Measurements from ENCODE around the gene NELFA. TPM values are rescaled to one million over a fixed set of nuclear protein-coding genes. Genes with fewer than 3 reads are reported as not detected.
A peak's percentile ranks its signal among the peaks of the same experiment; 100 is the strongest.

NELFA gene
- total and polyA plus RNA-seq, 4 donors, result 5.8 to 27.4 (median 19.7) TPM

- no peaks in the 10 kb centered on the region for H3K27me3 ChIP-seq (ENCODE audit: control insufficient read depth in 1 of 2, insufficient read depth in 2 of 2, low read length in 1 of 2)
- H3K9me3 ChIP-seq (ENCODE audit: control insufficient read depth, low read length), result no peaks in the 10 kb centered on the region
- ATAC-seq (ENCODE audit: low FRiP score), result no peak
- no peak overlapping the region for H3K27ac ChIP-seq (ENCODE audit: low read depth in 1 of 2, low read length in 2 of 2)
- no peaks in the 10 kb centered on the region for H3K4me1 ChIP-seq (ENCODE audit: control insufficient read depth in 1 of 2, insufficient read depth in 2 of 2, low read length in 2 of 2)
- peaks cover 0 to 13% of the 10 kb centered on the region in 2 donors for H3K36me3 ChIP-seq (ENCODE audit: control insufficient read depth in 1 of 2, insufficient read depth in 2 of 2, low read length in 1 of 2)
- no peak overlapping the region for H3K4me3 ChIP-seq (ENCODE audit: low read length in 2 of 2)
- WGBS, 2 donors, result 92% methylated on average over 19 of the region's 19 CpGs
- DNase-seq, result no peak
- intact Hi-C loops (cut with DNase I), result no loop called here
Measured at GRCh38 chr4:1987296-1987695, 21.5 kb downstream of the NELFA start.

- Histone ChIP-seq H3K27ac (ENCODE audit: low read depth in 1 of 2, low read length in 2 of 2) (no peak overlapping the region), H3K9me3 (ENCODE audit: control insufficient read depth, low read length) (no peaks in the 10 kb centered on the region), H3K27me3 (ENCODE audit: control insufficient read depth in 1 of 2, insufficient read depth in 2 of 2, low read length in 1 of 2) (no peaks in the 10 kb centered on the region), H3K4me3 (ENCODE audit: low read length in 2 of 2) (no peak overlapping the region), H3K4me1 (ENCODE audit: control insufficient read depth in 1 of 2, insufficient read depth in 2 of 2, low read length in 2 of 2) (no peaks in the 10 kb centered on the region), H3K36me3 (ENCODE audit: control insufficient read depth in 1 of 2, insufficient read depth in 2 of 2, low read length in 1 of 2) (peaks cover 0 to 13% of the 10 kb centered on the region in 2 donors)
- intact Hi-C loops (cut with DNase I), result no loop called here
- ATAC-seq (ENCODE audit: low FRiP score), result no peak
- WGBS, 2 donors, result 88 to 90% methylated on average over 21 to 22 of the region's 22 CpGs
- DNase-seq, result no peak
Measured at GRCh38 chr4:1986578-1987210, 22.1 kb downstream of the NELFA start.

GRCh38 chr4:1985780-1986577, 22.8 kb downstream of the NELFA start:
- intact Hi-C loops (cut with DNase I), result no loop called here

GRCh38 chr4:1985294-1985693, 23.5 kb downstream of the NELFA start:
- intact Hi-C loops (cut with DNase I), result no loop called here
- no peak for DNase-seq
- Histone ChIP-seq H3K4me1 (ENCODE audit: control insufficient read depth in 1 of 2, insufficient read depth in 2 of 2, low read length in 2 of 2) (no peaks in the 10 kb centered on the region), H3K9me3 (ENCODE audit: control insufficient read depth, low read length) (no peaks in the 10 kb centered on the region), H3K4me3 (ENCODE audit: low read length in 2 of 2) (no peak overlapping the region), H3K27me3 (ENCODE audit: control insufficient read depth in 1 of 2, insufficient read depth in 2 of 2, low read length in 1 of 2) (no peaks in the 10 kb centered on the region), H3K27ac (ENCODE audit: low read depth in 1 of 2, low read length in 2 of 2) (no peak overlapping the region), H3K36me3 (ENCODE audit: control insufficient read depth in 1 of 2, insufficient read depth in 2 of 2, low read length in 1 of 2) (peaks cover 0 to 17% of the 10 kb centered on the region in 2 donors)
- ATAC-seq (ENCODE audit: low FRiP score), result no peak
- WGBS, 2 donors, result 92 to 93% methylated on average over 14 of the region's 14 CpGs

More at GRCh38 chr4:1985780-1986577, 22.8 kb downstream of the NELFA start:
- H3K27ac ChIP-seq (ENCODE audit: low read depth in 1 of 2, low read length in 2 of 2), result no peak overlapping the region
- H3K9me3 ChIP-seq (ENCODE audit: control insufficient read depth, low read length), result no peaks in the 10 kb centered on the region
- WGBS, 2 donors, result 91 to 92% methylated on average over 54 of the region's 54 CpGs
- H3K36me3 ChIP-seq (ENCODE audit: control insufficient read depth in 1 of 2, insufficient read depth in 2 of 2, low read length in 1 of 2), result peaks cover 0 to 17% of the 10 kb centered on the region in 2 donors
- no peak overlapping the region for H3K4me3 ChIP-seq (ENCODE audit: low read length in 2 of 2)
- no peaks in the 10 kb centered on the region for H3K4me1 ChIP-seq (ENCODE audit: control insufficient read depth in 1 of 2, insufficient read depth in 2 of 2, low read length in 2 of 2)
- ATAC-seq (ENCODE audit: low FRiP score), result no peak
- DNase-seq, result no peak
- no peaks in the 10 kb centered on the region for H3K27me3 ChIP-seq (ENCODE audit: control insufficient read depth in 1 of 2, insufficient read depth in 2 of 2, low read length in 1 of 2)

- intact Hi-C loops (cut with DNase I), result no loop called here
- Histone ChIP-seq H3K36me3 (ENCODE audit: control insufficient read depth in 1 of 2, insufficient read depth in 2 of 2, low read length in 1 of 2) (peaks cover 0 to 17% of the 10 kb centered on the region in 2 donors), H3K27ac (ENCODE audit: low read depth in 1 of 2, low read length in 2 of 2) (no peak overlapping the region), H3K4me1 (ENCODE audit: control insufficient read depth in 1 of 2, insufficient read depth in 2 of 2, low read length in 2 of 2) (no peaks in the 10 kb centered on the region), H3K27me3 (ENCODE audit: control insufficient read depth in 1 of 2, insufficient read depth in 2 of 2, low read length in 1 of 2) (no peaks in the 10 kb centered on the region), H3K9me3 (ENCODE audit: control insufficient read depth, low read length) (no peaks in the 10 kb centered on the region), H3K4me3 (ENCODE audit: low read length in 2 of 2) (no peak overlapping the region)
- 51 to 53% methylated on average over 27 of the region's 27 CpGs for WGBS, 2 donors
- DNase-seq, result no peak
- no peak for ATAC-seq (ENCODE audit: low FRiP score)
Measured at GRCh38 chr4:1984406-1985191, 24.2 kb downstream of the NELFA start.

GRCh38 chr4:1983846-1984405, 24.8 kb downstream of the NELFA start:
- Histone ChIP-seq H3K4me1 (ENCODE audit: control insufficient read depth in 1 of 2, insufficient read depth in 2 of 2, low read length in 2 of 2) (no peaks in the 10 kb centered on the region), H3K36me3 (ENCODE audit: control insufficient read depth in 1 of 2, insufficient read depth in 2 of 2, low read length in 1 of 2) (peaks cover 0 to 18% of the 10 kb centered on the region in 2 donors), H3K27me3 (ENCODE audit: control insufficient read depth in 1 of 2, insufficient read depth in 2 of 2, low read length in 1 of 2) (no peaks in the 10 kb centered on the region), H3K4me3 (ENCODE audit: low read length in 2 of 2) (no peak overlapping the region), H3K9me3 (ENCODE audit: control insufficient read depth, low read length) (no peaks in the 10 kb centered on the region), H3K27ac (ENCODE audit: low read depth in 1 of 2, low read length in 2 of 2) (no peak overlapping the region)
- DNase-seq (no peak), ATAC-seq (ENCODE audit: low FRiP score) (no peak)
- 76 to 80% methylated on average over 21 of the region's 21 CpGs for WGBS, 2 donors
- intact Hi-C loops (cut with DNase I), result no loop called here

GRCh38 chr4:1983053-1983845, 25.5 kb downstream of the NELFA start:
- DNase-seq (no peak), ATAC-seq (ENCODE audit: low FRiP score) (peak; percentile 3)
- Histone ChIP-seq H3K9me3 (ENCODE audit: control insufficient read depth, low read length) (no peaks in the 10 kb centered on the region), H3K4me3 (ENCODE audit: low read length in 2 of 2) (no peak overlapping the region), H3K4me1 (ENCODE audit: control insufficient read depth in 1 of 2, insufficient read depth in 2 of 2, low read length in 2 of 2) (no peaks in the 10 kb centered on the region), H3K27ac (ENCODE audit: low read depth in 1 of 2, low read length in 2 of 2) (no peak overlapping the region), H3K36me3 (ENCODE audit: control insufficient read depth in 1 of 2, insufficient read depth in 2 of 2, low read length in 1 of 2) (peaks cover 0 to 20% of the 10 kb centered on the region in 2 donors), H3K27me3 (ENCODE audit: control insufficient read depth in 1 of 2, insufficient read depth in 2 of 2, low read length in 1 of 2) (no peaks in the 10 kb centered on the region)
- WGBS, 2 donors, result 88 to 89% methylated on average over 34 of the region's 34 CpGs
- intact Hi-C loops (cut with DNase I), result no loop called here

Data from aorta (tissue), 5 donors.